Superior temporal gyrus (tissue), 1 donor: ENCODE data around the gene DGCR8.

Source experiments
- DNase-seq: peaks from one replicate; pipeline ENCODE4 v3.0.0-alpha.2; 2016; ENCODE audit errors: extremely low spot score

DGCR8 gene

GRCh38 chr22:20109411-20110358, 29.6 kb downstream of the DGCR8 start:
- DNase-seq = no peak

GRCh38 chr22:20110359-20110985, 30.4 kb downstream of the DGCR8 start:
- DNase-seq = no peak

GRCh38 chr22:20111045-20111688, 31.1 kb downstream of the DGCR8 start:
- DNase-seq = no peak

DNA sequence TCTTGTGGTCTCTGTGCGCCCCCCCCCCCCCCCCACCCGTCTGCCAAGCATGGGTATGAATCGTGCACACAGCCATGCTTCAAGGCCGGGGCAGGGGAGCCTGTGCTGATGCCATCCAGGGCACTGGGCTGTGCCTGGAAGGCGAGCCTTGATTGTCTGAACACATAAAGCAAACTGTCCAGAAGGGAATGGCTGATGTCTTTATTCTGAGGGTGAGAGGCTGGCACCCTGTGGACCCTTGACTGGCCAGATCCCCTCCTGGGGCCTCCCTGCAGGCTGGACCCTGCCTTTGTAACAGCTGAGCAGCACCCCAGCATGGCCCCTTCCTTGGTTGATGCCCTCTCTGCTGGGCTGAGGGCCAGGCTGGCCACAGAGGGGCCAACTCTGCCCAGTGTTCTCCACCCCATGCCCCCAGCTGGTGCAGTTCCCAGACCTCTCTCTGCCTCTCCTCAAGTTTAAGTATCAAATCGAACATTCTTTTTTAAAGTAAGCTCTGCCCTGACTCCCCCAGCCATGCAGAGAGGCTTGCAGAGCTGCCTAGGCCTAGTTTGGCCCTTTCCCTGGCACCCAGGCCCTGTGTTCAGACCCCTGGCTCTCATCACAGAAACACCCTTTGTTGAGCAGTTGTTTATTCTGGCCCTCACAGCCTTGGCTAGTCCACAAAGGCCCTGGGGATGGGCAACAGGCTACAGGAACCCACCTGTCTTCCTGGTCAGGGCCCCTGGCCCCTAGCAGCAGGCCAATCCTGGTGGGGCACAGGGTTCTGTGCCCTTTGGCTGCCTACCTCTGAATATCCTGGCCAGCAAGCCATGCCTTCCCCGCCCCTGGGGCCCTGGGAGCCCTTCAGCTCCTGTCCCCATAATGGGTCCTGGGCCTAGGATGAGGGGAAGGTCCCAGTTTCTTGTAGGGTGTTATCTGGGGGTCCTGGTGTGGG, 31.9 kb downstream of the DGCR8 start:
- no peak for DNase-seq

DNA sequence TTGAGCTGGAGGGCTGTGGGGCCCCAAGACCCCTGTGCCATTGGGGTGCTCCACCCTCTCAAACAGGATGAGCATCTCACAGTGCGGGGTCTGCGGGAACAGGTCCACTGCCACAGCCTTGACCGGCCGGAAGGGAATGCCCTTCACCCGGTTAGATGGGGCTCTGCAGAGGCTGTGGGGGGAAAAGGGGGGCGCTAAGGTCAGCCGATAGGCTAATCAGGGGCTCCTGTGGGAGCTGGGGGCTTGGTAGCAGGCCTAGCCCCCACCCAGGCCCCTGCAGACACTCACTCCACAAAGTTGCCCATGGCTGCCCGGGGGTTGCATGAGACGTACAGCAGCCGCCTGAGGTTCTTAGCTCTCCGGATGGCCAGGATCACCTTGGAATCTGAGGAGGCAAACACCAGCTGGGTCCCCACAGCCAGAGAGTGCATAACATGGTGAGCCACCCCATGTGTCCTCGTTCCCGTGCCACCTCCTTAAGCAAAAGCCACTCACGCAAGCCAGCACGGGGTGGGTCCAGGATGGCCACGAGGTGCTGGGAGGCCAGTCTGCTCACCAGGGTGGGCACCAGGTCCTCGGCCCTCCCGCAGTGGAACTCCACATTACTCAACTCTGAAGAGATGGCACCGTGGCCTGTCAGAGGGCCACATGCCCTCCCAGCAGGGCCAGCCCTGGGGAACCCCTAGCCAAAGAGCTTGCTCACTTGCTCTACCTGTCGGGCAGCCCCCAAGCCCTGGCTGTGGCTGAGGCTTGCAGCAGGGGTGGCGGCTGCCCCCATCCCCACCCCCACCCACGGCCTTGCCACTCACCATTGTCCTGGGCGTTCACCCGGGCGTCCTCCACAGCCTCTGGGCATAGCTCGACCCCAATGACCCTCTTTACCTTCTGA, 32.8 kb downstream of the DGCR8 start:
- DNase-seq = no peak

DNA sequence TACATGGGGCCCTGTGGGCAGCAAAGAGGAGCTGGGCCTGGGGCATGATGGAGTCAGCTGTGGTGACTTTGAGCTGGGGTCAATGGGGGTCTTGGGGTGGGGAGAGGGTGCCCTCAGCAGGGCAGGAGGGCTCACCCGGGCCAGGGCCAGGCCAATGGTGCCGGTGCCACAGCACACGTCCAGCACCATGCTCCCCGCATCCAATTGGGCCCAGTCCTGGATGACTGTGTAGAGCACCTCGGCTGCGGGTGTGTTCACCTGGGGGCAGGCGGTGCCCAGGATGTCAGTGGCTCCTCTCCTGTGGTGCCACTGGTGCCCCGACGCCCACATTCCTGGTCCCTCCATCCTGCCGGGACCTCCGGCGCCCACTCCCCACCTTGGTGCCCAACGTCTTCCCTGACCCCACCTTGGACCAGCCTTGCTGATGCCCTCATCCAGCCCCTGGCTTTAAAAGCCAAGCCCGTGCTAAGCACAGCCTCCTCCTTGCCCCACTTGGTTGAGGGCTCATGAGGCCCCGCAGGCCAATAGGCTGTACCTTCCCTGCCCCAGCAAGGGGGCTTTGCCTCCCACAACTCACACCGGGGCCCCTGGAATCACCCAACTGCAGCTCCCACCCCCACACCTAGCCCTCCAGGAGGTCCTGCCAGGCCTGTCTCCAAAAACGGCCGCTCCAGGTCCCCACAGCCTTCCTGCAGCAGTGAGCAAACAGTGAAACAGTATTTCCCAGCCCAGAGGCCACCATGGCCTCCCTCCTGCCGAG, 33.7 kb downstream of the DGCR8 start:
- no peak for DNase-seq

- no peak for DNase-seq
Measured at GRCh38 chr22:20114506-20115475, 34.8 kb downstream of the DGCR8 start.

DNA sequence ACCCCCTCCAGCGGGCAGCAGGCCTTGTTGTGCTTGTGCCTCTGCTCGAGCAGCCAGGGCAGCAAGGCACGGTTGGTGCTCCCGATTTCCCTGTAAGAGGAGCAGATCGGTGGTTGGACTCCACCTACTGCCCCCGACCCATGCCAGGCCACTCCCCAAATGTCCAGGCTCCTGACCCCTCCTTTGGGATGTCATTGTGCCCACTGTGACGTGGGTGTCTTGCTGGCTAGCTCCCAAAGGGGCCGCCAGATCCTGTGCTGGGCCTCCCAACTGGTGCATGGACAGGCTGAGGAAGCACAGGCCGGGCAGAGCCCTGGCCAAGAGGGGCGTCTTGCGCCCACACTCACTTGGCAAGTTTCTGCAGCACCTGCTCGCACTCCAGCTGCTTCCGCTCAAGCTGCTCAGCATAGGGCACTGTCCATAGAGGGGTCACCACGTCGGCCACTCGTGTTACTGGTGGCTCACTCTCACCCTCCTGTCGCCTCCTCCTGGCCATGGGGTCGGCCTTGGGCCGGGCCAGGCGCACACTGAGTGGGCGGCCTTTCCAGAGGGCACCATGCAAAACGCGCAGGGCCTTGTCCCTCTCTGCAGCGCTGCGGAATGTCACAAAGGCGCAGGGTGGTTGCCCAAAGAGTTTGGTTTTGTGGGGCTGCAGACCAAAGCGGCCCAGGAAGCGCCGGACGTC, 35.8 kb downstream of the DGCR8 start, which contains the start of gene RANBP1:
TSS of gene RANBP1 (plus strand) at position 414 of the 685 bp plus-strand sequence. CDS start at position 495, 81 bp downstream.
- DNase-seq = no peak

DNA sequence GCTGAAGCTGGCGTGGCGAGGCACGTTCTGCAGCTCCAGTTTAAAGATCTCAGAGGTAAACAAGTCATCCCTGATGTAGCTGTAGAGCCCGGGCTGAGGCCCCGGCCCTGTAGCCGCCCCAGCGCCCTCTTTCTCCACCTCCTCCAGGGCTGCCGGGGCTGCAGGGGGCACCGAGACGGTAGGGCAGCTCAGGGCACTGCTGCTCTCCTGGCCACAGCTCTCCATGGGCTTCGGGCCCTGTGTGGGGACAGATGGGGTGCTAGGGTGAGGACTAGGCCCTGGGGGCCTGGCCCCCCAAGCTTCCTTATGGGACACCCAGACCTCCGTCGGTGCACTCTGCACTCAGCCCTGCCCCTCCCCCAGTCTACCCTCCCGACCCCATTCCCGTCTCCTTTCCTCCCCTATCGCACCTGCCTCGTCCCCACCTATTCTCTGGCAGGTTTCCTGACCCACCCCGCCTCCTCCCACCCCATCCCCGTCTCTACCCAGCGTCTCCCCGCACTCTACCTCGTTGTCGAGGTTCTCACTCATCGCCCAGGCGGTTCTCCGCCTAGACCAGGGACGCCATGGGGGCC, 36.4 kb downstream of the DGCR8 start:
- no peak for DNase-seq

GRCh38 chr22:20116951-20117632, 37.1 kb downstream of the DGCR8 start, which contains the start of gene TRMT2A:
TRMT2A (minus strand) TSS chr22:20117226; CDS start chr22:20116906, 320 bp downstream.
- peak; percentile 98 for DNase-seq

- no peak for DNase-seq
Measured at GRCh38 chr22:20117633-20118299, 37.7 kb downstream of the DGCR8 start.

- no peak for DNase-seq
Measured at GRCh38 chr22:20118300-20119020, 38.4 kb downstream of the DGCR8 start.

DNA sequence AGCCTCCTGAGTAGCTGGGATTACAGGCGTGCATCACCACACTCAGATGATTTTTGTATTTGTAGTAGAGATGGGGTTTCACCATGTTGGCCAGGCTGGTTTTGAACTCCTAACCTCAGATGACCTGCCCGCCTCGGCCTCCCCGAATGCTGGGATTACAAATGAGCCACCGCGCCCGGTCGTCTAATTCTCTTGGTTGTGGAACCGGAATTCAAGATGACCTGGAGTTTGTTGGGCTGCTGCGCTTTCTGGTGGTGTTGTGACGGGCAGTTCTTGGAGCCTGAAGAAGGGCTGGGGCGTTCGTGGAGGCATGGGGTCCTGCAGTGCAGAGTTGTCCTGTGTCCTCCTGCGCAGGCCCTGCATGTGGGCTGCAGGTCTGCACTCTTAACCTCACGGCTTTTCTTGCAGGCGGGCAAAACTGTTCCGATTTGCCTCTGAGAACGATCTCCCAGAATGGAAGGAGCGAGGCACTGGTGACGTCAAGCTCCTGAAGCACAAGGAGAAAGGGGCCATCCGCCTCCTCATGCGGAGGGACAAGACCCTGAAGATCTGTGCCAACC, 41.9 kb downstream of the DGCR8 start:
- no peak for DNase-seq

DNA sequence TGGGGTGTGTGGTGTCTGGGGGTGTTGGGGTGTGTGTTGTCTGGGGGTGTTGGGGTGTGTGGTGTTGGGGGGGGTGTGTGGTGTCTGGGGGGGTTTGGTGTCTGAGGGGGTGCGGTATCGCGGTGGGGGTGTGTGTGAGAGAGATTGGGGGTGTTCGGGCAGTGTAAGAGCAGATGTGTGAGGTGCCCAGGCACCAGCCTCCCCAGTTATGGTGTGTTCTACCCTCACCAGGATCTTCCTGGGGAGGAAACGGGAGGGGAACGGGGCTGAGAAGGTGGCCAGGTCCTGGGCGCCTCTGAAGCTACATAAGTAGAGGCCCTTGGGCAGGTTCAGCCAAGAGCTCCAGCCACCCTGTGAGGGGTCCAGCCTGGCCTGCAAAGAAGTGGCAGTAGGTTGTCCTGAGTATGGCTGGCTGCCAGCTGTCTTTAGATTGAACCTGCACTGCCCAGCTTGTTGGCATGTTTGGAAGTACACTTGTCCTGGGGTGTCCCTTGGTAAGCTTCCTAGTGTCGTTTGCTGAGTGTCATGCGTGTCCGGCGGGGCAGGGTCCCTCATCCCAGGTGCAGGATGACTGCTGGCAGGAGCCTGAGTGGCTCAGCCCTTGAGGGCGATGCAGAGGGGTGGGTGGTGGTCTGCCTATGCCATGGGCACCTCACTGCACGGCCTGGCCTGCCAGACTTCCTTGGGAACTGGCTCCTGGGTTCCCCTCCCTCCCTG, 43.5 kb downstream of the DGCR8 start:
- DNase-seq = no peak
